Measurements from ENCODE around the gene SLC47A2. TPM values are rescaled to one million over a fixed set of nuclear protein-coding genes. Genes with fewer than 3 reads are reported as not detected.

Gene SLC47A2
- total and polyA plus RNA-seq, 2 of the 13 experiments (the other 11 are each of a cell fraction or from before 2014, with no cell fraction given): 0.04 TPM; not detected in 1

DNA sequence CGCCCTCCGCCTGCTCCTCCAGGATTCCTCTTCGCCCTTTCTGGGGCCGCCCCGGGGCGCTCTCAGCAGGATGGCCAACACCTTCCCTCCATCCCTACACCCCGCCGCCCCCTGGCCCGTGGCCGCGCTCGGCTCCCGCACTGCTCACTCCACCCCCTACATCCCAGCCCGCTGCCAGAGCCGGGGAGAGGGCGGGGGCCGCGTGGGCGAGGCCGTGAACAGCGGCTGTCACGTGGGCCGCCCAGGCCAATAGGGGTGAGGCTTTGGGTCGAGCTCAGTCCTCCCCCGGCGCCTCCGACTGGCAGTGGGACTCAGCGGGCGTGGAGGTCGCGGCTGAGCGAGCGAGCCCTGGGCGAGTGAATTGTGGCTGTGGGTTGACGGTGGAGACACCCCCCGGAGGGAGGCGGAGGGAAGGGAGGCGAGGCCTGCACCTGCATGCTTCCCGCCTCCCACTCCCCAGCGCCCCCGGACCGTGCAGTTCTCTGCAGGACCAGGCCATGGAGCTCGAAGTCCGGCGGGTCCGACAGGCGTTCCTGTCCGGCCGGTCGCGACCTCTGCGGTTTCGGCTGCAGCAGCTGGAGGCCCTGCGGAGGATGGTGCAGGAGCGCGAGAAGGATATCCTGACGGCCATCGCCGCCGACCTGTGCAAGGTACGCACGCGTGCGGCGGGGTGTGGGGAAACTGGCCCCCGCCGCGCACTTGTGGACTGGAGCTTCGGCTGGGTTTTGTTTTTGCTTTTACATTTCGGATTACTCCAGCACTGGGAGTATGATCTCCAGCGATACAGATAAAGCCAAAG lies 67.7 kb downstream of the SLC47A2 start, which contains the start of gene ALDH3A2 (continued):
- no peak for TF ChIP-seq ZNF383 (CRISPR knock-in tag; IDR thresholded peaks at IDR 0.05; ENCODE audit: borderline replicate concordance)
- no peak for TF ChIP-seq NR3C1 (CRISPR knock-in tag; IDR thresholded peaks at IDR 0.05)
- 0 out of 2 replicates have a peak, but pooled peaks have one; percentile 19 for TF ChIP-seq ZNF468 (CRISPR knock-in tag; IDR thresholded peaks at IDR 0.05)
- TF ChIP-seq, protein P1, sequence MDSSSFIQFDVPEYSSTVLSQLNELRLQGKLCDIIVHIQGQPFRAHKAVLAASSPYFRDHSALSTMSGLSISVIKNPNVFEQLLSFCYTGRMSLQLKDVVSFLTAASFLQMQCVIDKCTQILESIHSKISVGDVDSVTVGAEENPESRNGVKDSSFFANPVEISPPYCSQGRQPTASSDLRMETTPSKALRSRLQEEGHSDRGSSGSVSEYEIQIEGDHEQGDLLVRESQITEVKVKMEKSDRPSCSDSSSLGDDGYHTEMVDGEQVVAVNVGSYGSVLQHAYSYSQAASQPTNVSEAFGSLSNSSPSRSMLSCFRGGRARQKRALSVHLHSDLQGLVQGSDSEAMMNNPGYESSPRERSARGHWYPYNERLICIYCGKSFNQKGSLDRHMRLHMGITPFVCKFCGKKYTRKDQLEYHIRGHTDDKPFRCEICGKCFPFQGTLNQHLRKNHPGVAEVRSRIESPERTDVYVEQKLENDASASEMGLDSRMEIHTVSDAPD (CRISPR knock-in tag; IDR thresholded peaks at IDR 0.05): peak; percentile 89
- peak; percentile 22 to 99; a peak in 2 of 4 replicates for TF ChIP-seq KLF16 (CRISPR knock-in tag; IDR thresholded peaks at IDR 0.05)
- TF ChIP-seq ZNF768 (CRISPR knock-in tag; IDR thresholded peaks at IDR 0.05): peak; percentile 83; the same call in 1 of the 2 replicates
- TF ChIP-seq, protein P2, sequence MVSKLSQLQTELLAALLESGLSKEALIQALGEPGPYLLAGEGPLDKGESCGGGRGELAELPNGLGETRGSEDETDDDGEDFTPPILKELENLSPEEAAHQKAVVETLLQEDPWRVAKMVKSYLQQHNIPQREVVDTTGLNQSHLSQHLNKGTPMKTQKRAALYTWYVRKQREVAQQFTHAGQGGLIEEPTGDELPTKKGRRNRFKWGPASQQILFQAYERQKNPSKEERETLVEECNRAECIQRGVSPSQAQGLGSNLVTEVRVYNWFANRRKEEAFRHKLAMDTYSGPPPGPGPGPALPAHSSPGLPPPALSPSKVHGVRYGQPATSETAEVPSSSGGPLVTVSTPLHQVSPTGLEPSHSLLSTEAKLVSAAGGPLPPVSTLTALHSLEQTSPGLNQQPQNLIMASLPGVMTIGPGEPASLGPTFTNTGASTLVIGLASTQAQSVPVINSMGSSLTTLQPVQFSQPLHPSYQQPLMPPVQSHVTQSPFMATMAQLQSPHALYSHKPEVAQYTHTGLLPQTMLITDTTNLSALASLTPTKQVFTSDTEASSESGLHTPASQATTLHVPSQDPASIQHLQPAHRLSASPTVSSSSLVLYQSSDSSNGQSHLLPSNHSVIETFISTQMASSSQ (IDR thresholded peaks at IDR 0.05; ENCODE audit: low read depth): no peak; the same call in 1 of the 2 replicates
- TF ChIP-seq, protein P2 (CRISPR knock-in tag; IDR thresholded peaks at IDR 0.05; ENCODE audit: borderline replicate concordance): peak; percentile 83
- TF ChIP-seq NCOA2 (CRISPR knock-in tag; IDR thresholded peaks at IDR 0.05): peak; percentile 76; the same call in 1 of the 2 replicates
- TF ChIP-seq SNAI1 (CRISPR knock-in tag; IDR thresholded peaks at IDR 0.05; ENCODE audit: borderline replicate concordance): peak; percentile 97
- TF ChIP-seq ZFP82 (CRISPR knock-in tag; IDR thresholded peaks at IDR 0.05; ENCODE audit: borderline replicate concordance): peak; percentile 64
- peak; percentile 48 to 94; a peak in 3 of 4 replicates for TF ChIP-seq POLR2A (IDR thresholded peaks at IDR 0.05; ENCODE audit: insufficient read depth in 1 of 2, low read depth in 2 of 2, low read length in 2 of 2)
- TF ChIP-seq ZNF264 (CRISPR knock-in tag; IDR thresholded peaks at IDR 0.05): peak; percentile 96
- peak; percentile 54; the same call in 1 of the 2 replicates for TF ChIP-seq ONECUT2 (CRISPR knock-in tag; IDR thresholded peaks at IDR 0.05)
- TF ChIP-seq ZNF225 (CRISPR knock-in tag; IDR thresholded peaks at IDR 0.05): peak; percentile 97; the same call in 1 of the 2 replicates
- no peak for TF ChIP-seq NCOA5 (CRISPR knock-in tag; IDR thresholded peaks at IDR 0.05)
- no peak for TF ChIP-seq ZSCAN22 (CRISPR knock-in tag; IDR thresholded peaks at IDR 0.05)
- 0 out of 2 replicates have a peak, but pooled peaks have one; percentile 66 for TF ChIP-seq MEIS1 (CRISPR knock-in tag; IDR thresholded peaks at IDR 0.05; ENCODE audit: borderline replicate concordance)
- peak; percentile 91 for TF ChIP-seq PRDM10 (CRISPR knock-in tag; IDR thresholded peaks at IDR 0.05; ENCODE audit: low read depth)
